ENCODE data around the gene NXNL1. TPM values are rescaled to one million over a fixed set of nuclear protein-coding genes. Genes with fewer than 3 reads are reported as not detected.
"Not testable (repeated sequence)": the region's sequence is repeated elsewhere in the genome, so short reads cannot be mapped to it uniquely, and the experiment has no call there.

NXNL1 gene
- polyA plus RNA-seq, 3 donors = 0.25 TPM; not detected in 2

- DNase-seq = no peak
These were observed 26.8 kb upstream of the NXNL1 start for GRCh38 chr19:17487284-17488121.

- DNase-seq = no peak
These were observed 26.0 kb upstream of the NXNL1 start for GRCh38 chr19:17486545-17487240.

- DNase-seq = no peak
These were observed 23.9 kb upstream of the NXNL1 start for GRCh38 chr19:17484520-17485185.

GRCh38 chr19:17483605-17484002 is 22.9 kb upstream of the NXNL1 start:
- no peak for DNase-seq

GRCh38 chr19:17482877-17483604 is 22.3 kb upstream of the NXNL1 start:
- DNase-seq = no peak

GRCh38 chr19:17481986-17482385 is 21.3 kb upstream of the NXNL1 start:
- no peak for DNase-seq

GRCh38 chr19:17479325-17479791 is 18.6 kb upstream of the NXNL1 start:
- no peak for DNase-seq

- no peak for DNase-seq
These were observed 14.9 kb upstream of the NXNL1 start for GRCh38 chr19:17475541-17476115.

GRCh38 chr19:17475011-17475540 is 14.3 kb upstream of the NXNL1 start:
- not testable (repeated sequence) for DNase-seq

- no peak for DNase-seq
These were observed 12.3 kb upstream of the NXNL1 start for GRCh38 chr19:17473041-17473440.

GRCh38 chr19:17471410-17472125 is 10.8 kb upstream of the NXNL1 start:
- no peak for DNase-seq

- peak; percentile 99 for DNase-seq
These were observed 9.5 kb upstream of the NXNL1 start, which contains the start of gene SLC27A1 for GRCh38 chr19:17470068-17470841. SLC27A1 (plus strand) TSS chr19:17470524; CDS start chr19:17470541, 17 bp downstream.

GRCh38 chr19:17469481-17470067 is 8.8 kb upstream of the NXNL1 start:
- DNase-seq = peak; percentile 89

GRCh38 chr19:17469092-17469480 is 8.4 kb upstream of the NXNL1 start:
- no peak for DNase-seq

GRCh38 chr19:17468302-17469091 is 7.8 kb upstream of the NXNL1 start:
- no peak for DNase-seq

- no peak for DNase-seq
These were observed 7.0 kb upstream of the NXNL1 start for GRCh38 chr19:17467471-17468301.

- DNase-seq = no peak
These were observed 5.7 kb upstream of the NXNL1 start for GRCh38 chr19:17466487-17466850.
